HL-60 (cell line): Measurements from ENCODE around the gene PITPNB.

Experiments used
- GABPA ChIP-seq: IDR thresholded peaks from 2 replicates; pipeline ENCODE4 v1.6.1; 2012; ENCODE audit warnings: low read depth
- POLR2AphosphoS5 ChIP-seq: IDR thresholded peaks from 2 replicates; pipeline ENCODE4 v1.6.1; 2012; ENCODE audit warnings: low read depth
- TF ChIP-seq, protein P1 (sequence below): IDR thresholded peaks from one replicate; pipeline ENCODE4 v1.5.1; 2011; ENCODE audit warnings: low read length, control low read depth, inconsistent platforms; ENCODE audit not compliant: insufficient read depth
- TF ChIP-seq, protein P2 (sequence below): IDR thresholded peaks from 2 replicates; pipeline ENCODE4 v1.6.1; 2012; ENCODE audit warnings: low read depth; ENCODE audit not compliant: insufficient replicate concordance

GRCh38 chr22:27933186-27933983, 14.3 kb upstream of the PITPNB start:
- TF ChIP-seq, protein P1, sequence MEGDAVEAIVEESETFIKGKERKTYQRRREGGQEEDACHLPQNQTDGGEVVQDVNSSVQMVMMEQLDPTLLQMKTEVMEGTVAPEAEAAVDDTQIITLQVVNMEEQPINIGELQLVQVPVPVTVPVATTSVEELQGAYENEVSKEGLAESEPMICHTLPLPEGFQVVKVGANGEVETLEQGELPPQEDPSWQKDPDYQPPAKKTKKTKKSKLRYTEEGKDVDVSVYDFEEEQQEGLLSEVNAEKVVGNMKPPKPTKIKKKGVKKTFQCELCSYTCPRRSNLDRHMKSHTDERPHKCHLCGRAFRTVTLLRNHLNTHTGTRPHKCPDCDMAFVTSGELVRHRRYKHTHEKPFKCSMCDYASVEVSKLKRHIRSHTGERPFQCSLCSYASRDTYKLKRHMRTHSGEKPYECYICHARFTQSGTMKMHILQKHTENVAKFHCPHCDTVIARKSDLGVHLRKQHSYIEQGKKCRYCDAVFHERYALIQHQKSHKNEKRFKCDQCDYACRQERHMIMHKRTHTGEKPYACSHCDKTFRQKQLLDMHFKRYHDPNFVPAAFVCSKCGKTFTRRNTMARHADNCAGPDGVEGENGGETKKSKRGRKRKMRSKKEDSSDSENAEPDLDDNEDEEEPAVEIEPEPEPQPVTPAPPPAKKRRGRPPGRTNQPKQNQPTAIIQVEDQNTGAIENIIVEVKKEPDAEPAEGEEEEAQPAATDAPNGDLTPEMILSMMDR: no peak
- TF ChIP-seq POLR2AphosphoS5 (no peak), GABPA (no peak)
- TF ChIP-seq, protein P2, sequence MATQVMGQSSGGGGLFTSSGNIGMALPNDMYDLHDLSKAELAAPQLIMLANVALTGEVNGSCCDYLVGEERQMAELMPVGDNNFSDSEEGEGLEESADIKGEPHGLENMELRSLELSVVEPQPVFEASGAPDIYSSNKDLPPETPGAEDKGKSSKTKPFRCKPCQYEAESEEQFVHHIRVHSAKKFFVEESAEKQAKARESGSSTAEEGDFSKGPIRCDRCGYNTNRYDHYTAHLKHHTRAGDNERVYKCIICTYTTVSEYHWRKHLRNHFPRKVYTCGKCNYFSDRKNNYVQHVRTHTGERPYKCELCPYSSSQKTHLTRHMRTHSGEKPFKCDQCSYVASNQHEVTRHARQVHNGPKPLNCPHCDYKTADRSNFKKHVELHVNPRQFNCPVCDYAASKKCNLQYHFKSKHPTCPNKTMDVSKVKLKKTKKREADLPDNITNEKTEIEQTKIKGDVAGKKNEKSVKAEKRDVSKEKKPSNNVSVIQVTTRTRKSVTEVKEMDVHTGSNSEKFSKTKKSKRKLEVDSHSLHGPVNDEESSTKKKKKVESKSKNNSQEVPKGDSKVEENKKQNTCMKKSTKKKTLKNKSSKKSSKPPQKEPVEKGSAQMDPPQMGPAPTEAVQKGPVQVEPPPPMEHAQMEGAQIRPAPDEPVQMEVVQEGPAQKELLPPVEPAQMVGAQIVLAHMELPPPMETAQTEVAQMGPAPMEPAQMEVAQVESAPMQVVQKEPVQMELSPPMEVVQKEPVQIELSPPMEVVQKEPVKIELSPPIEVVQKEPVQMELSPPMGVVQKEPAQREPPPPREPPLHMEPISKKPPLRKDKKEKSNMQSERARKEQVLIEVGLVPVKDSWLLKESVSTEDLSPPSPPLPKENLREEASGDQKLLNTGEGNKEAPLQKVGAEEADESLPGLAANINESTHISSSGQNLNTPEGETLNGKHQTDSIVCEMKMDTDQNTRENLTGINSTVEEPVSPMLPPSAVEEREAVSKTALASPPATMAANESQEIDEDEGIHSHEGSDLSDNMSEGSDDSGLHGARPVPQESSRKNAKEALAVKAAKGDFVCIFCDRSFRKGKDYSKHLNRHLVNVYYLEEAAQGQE: no peak
